ENCODE data around the gene HESX1. TPM values are rescaled to one million over a fixed set of nuclear protein-coding genes. Genes with fewer than 3 reads are reported as not detected.

Gene HESX1
- total RNA-seq, 1 donor from 2014 or later, result 0.13 TPM

Other genes with a start within 250 kb of the HESX1 start
- 0.25 and 0.39 TPM in 2 replicates for gene SPATA12, start 139.3 kb downstream of the HESX1 start, total RNA-seq
- 0.26 and 0.38 TPM in 2 replicates for gene IL17RD, start 34.6 kb downstream of the HESX1 start, total RNA-seq
- gene APPL1, start 27.8 kb upstream of the HESX1 start, total RNA-seq, result 40.2 and 45.1 TPM in 2 replicates
- not detected in 2 replicates for gene ASB14, start 92.7 kb upstream of the HESX1 start, total RNA-seq

All from dermis microvascular lymphatic vessel endothelial cell (primary cell).